Hepatocyte (in vitro differentiated cells): ENCODE measurements around the gene DVL1.

Experiments
- CTCF ChIP-seq: fragments of 200-600 bp; sonication (generic); IDR thresholded peaks from 2 replicates; pipeline ENCODE4 v1.5.1; 2016; ENCODE audit warnings: antibody characterized with exemption, mild to moderate bottlenecking; ENCODE audit not compliant: poor library complexity
- EZH2phosphoT487 ChIP-seq: fragments of 200-600 bp; sonication (generic); IDR thresholded peaks from one replicate; pipeline ENCODE4 v1.6.1; 2018; ENCODE audit warnings: antibody characterized with exemption, mild to moderate bottlenecking, low read depth, moderate library complexity; ENCODE audit not compliant: unreplicated experiment, severe bottlenecking

DNA sequence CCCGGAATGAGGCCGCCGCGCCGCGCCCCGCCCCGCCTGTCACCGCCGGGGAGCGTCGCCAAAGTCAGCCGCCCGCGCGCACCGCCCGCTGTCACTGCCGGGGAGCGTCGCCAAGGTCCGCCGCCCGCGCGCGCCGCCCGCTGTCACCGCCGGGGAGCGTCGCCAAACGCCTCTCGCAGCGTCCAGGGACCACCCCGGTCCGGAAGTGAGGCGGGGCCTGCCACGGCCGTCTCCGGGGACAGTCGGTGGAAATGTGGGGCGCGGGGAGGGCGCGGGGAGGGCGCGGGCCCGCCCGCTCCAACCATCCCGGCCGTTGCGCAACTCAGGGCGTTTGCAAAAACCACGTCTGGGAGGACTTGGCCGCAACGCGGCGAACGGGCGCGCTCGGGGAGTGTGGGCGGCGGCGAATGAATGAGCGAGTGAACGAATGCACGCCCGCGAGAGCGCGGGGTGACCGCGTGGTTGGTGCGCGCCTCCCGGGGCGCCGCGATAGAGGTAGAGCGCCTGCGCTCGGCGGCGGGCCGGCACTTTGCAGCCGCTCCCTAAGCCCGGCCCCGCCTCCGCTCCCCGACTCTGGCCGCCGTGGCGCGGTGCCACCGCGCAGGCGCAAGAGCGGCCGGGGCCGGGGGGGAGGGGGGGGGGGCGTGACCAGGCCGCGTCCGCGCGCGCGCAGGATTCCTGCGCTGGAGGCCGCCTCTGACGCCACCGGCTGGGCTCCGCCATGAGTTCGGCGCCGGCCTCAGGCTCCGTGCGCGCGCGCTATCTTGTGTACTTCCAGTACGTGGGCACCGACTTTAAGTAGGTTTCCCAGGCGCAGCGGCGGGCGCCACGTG lies 41.1 kb downstream of the DVL1 start, which contains the start of the genes ACAP3 and PUSL1:
- TF ChIP-seq CTCF (no peak), EZH2phosphoT487 (no peak)
